ENCODE results near the gene CFAP299.
A peak's percentile ranks its signal among the peaks of the same experiment; 100 is the strongest.

CFAP299 gene

DNA sequence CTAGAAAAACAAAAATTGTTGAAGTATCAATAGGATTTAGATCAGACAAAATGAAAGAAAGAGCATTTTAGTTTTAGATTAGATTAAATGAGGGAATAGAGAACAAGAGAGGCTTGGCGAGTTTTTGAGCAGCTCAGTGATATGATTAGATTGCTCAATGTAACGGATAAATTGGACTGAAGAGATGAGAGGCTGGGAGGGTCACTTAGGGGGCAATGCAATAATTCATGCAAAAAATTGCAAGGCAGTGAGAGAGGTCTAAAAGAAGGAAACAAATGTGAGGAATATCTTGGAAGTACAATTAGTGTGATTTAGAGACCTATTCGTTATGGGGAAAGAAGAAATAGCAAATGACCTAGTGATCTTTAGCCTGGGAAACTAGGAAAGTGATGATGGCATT, 644.7 kb downstream of the CFAP299 start:
- DNase-seq = no peak

DNA sequence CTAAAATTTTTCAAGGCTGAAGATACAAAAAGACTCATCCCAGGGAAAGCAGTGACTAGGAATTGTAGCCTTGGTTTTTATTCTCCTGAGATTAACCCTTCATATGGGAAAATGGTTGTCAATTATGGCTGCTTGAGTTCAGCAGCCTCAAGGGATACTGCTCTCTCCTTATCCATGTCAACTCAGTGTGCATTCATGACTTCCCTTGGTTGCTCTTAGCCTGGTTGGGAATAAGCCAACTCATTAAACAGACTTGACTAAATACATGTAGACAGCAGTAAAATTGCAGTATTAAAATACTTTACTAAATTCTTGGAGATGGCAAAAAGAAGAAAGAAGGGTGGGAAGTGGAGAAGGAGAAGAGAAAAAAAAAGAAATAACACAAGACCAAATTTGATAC, 650.5 kb downstream of the CFAP299 start:
- DNase-seq = no peak

DNA sequence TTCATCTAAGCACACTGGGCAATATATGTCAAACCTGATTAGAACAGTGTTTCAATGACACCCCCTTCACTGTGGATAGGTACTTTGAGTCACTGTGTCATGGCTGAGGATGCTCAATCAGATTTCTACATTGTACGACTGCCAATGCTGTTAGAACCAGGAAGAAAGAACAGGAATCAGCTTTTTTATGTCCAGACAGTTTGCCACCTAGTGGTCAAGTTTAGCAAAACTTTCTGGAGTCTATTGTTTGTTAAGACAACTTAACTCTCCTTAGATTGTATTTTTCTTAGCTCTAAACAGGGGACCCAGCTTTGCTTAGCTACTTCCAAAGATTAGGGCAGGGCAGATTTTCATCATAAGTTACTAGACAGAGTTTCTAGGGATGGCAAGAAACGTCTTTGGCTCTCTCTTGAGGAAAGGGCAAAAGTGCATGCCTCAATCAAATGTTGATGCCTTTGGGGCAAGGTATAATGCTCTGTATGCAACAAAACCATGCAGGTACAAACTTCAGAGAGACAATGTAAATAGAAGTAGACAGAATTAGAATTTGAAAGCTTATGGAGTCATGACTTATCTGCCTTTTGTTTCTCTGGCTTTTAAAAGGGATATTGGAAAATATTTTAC, 654.5 kb downstream of the CFAP299 start:
- DNase-seq = peak; percentile 9

DNA sequence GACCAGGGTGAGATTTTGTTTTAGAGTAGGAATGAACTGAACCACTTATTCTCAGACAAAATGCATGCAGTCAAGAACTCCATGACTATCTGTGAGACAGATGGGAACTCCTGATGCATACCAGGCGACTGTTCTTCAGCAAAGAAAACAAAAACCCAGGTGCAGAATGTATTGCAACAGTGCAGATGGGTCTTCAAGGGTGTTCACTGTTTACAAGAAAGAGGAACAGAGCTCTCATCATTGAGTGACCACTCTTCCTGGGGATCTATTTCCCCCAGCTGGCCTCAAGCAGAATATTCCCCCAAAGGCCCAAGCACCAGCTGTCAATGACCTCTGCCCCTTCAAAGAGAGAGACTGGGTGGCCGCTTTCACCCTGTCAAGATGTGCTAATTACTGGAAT, 655.3 kb downstream of the CFAP299 start:
- no peak for DNase-seq

DNA sequence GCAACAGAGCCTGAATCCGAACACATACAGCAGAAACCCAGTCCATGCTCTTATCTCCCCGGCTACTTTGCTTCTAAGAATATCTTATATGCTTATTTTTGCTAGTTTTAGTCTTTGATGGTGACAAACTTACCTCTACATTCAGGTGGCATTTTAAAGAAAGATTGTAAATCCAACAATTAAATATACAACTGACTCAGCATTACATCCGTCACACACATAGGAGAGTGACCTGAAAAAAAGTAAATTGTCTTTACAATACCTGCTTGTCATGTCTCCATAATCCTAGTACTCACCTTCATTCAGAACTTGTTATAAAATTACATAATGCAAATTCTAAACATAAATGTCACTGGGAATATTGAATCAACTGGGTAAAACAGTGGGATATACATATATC, 664.4 kb downstream of the CFAP299 start:
- DNase-seq = no peak

DNA sequence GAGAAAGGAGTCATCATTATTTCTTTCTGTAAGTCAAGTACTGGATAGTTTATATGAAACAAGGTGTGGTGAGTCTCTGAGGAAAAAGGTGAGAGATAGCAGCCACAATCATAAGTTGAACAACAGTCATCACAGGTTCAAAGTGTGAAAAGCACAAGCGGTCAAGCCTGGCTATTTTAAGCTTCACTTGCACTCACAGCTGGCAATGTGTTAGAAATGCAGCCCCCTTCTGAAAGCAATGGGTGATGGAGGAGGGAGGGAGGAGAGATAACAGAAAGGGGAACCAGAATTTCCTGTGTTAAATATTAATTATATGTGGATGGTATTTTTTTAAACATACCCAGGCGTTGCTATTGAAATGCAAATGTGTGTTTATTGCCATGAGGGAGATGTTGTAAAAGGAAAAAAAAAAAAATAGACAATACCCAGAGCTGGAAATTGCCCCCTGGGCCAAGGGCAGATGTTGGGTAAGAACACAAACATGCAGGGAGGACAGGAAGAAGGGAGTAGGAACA, 668.1 kb downstream of the CFAP299 start:
- no peak for DNase-seq

DNA sequence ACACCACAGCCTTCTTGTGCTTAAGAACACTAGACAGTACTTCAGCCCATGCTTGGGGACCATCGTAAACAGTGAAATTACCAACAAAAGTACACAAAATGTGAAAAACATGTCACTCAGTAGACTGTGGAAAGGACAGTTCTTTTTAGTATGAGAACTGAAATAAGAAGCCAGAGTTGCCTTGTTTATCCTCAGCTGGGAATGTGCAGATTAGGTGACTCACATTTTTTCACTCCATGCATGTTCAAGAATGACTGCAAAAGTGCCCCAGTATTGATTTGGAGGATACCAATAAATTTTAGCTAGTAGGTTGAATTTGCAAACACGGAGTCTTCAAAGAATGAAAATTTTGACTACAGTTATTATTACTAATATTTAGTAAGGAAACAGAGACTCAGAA, 671.9 kb downstream of the CFAP299 start:
- DNase-seq = no peak

Data from NCI-H1694 (cell line).